ENCODE data around the gene TCF7L2.

Gene TCF7L2

GRCh38 chr10:113093188-113094113 is 143.4 kb downstream of the TCF7L2 start:
- DNase-seq, result no peak
- no peak for TF ChIP-seq CTCF (IDR thresholded peaks at IDR 0.05; ENCODE audit: low read depth, low read length)
- no peaks in the 10 kb centered on the region for H3K27me3 ChIP-seq (ENCODE audit: insufficient read depth, low read depth, severe bottlenecking)
- no peaks in the 10 kb centered on the region for H3K9me3 ChIP-seq (ENCODE audit: severe bottlenecking)
- H3K4me3 ChIP-seq (ENCODE audit: low read depth, low read length), result no peak overlapping the region
- no peaks in the 10 kb centered on the region for H3K36me3 ChIP-seq
- H3K27ac ChIP-seq, result no peak overlapping the region

- DNase-seq, result no peak
- Histone ChIP-seq H3K27me3 (ENCODE audit: insufficient read depth, low read depth, severe bottlenecking) (no peaks in the 10 kb centered on the region), H3K27ac (no peak overlapping the region), H3K9me3 (ENCODE audit: severe bottlenecking) (no peaks in the 10 kb centered on the region), H3K4me3 (ENCODE audit: low read depth, low read length) (no peak overlapping the region), H3K36me3 (no peaks in the 10 kb centered on the region)
- TF ChIP-seq CTCF (IDR thresholded peaks at IDR 0.05; ENCODE audit: low read depth, low read length), result no peak
These were observed 144.1 kb downstream of the TCF7L2 start for GRCh38 chr10:113094114-113094486.

- no peaks in the 10 kb centered on the region for H3K36me3 ChIP-seq
- H3K9me3 ChIP-seq (ENCODE audit: severe bottlenecking), result no peaks in the 10 kb centered on the region
- no peak overlapping the region for H3K4me3 ChIP-seq (ENCODE audit: low read depth, low read length)
- no peaks in the 10 kb centered on the region for H3K27me3 ChIP-seq (ENCODE audit: insufficient read depth, low read depth, severe bottlenecking)
- no peak overlapping the region for H3K27ac ChIP-seq
- no peak for DNase-seq
- TF ChIP-seq CTCF (IDR thresholded peaks at IDR 0.05; ENCODE audit: low read depth, low read length), result no peak
These were observed 145.5 kb downstream of the TCF7L2 start for GRCh38 chr10:113095419-113096127.

- no peak for TF ChIP-seq CTCF (IDR thresholded peaks at IDR 0.05; ENCODE audit: low read depth, low read length)
- no peaks in the 10 kb centered on the region for H3K36me3 ChIP-seq
- no peaks in the 10 kb centered on the region for H3K9me3 ChIP-seq (ENCODE audit: severe bottlenecking)
- no peak overlapping the region for H3K27ac ChIP-seq
- no peak overlapping the region for H3K4me3 ChIP-seq (ENCODE audit: low read depth, low read length)
- no peak for DNase-seq
- no peaks in the 10 kb centered on the region for H3K27me3 ChIP-seq (ENCODE audit: insufficient read depth, low read depth, severe bottlenecking)
These were observed 146.3 kb downstream of the TCF7L2 start for GRCh38 chr10:113096128-113096996.

GRCh38 chr10:113097036-113097435 is 147.0 kb downstream of the TCF7L2 start:
- no peaks in the 10 kb centered on the region for H3K9me3 ChIP-seq (ENCODE audit: severe bottlenecking)
- no peak for TF ChIP-seq CTCF (IDR thresholded peaks at IDR 0.05; ENCODE audit: low read depth, low read length)
- H3K36me3 ChIP-seq, result no peaks in the 10 kb centered on the region
- H3K27ac ChIP-seq, result no peak overlapping the region
- no peak overlapping the region for H3K4me3 ChIP-seq (ENCODE audit: low read depth, low read length)
- no peaks in the 10 kb centered on the region for H3K27me3 ChIP-seq (ENCODE audit: insufficient read depth, low read depth, severe bottlenecking)
- no peak for DNase-seq

Data from WERI-Rb-1 (cell line).